HG02943 (cell line): ENCODE measurements around the gene COL4A2.

Experiments
- ATAC-seq: cut with Tn5 transposase; IDR thresholded peaks from one replicate; pipeline ENCODE4 v1.9.1; 2021; ENCODE audit warnings: mild to moderate bottlenecking, low read depth, moderate library complexity; ENCODE audit not compliant: unreplicated experiment

COL4A2 gene

GRCh38 chr13:110413016-110413675 lies 106.1 kb downstream of the COL4A2 start:
- ATAC-seq: no peak

GRCh38 chr13:110413676-110414040 lies 106.6 kb downstream of the COL4A2 start:
- no peak for ATAC-seq

GRCh38 chr13:110414283-110414682 lies 107.2 kb downstream of the COL4A2 start:
- no peak for ATAC-seq

GRCh38 chr13:110414931-110415330 lies 107.8 kb downstream of the COL4A2 start:
- ATAC-seq: no peak

GRCh38 chr13:110415669-110416068 lies 108.6 kb downstream of the COL4A2 start:
- ATAC-seq: no peak

GRCh38 chr13:110416131-110417025 lies 109.3 kb downstream of the COL4A2 start:
- ATAC-seq: no peak

- no peak for ATAC-seq
These were observed 111.9 kb downstream of the COL4A2 start for GRCh38 chr13:110418944-110419343.

- ATAC-seq: no peak
These were observed 112.3 kb downstream of the COL4A2 start for GRCh38 chr13:110419381-110419791.

GRCh38 chr13:110419946-110420345 lies 112.9 kb downstream of the COL4A2 start:
- no peak for ATAC-seq

- no peak for ATAC-seq
These were observed 113.5 kb downstream of the COL4A2 start for GRCh38 chr13:110420626-110421025.

- ATAC-seq: no peak
These were observed 114.0 kb downstream of the COL4A2 start for GRCh38 chr13:110421061-110421460.

GRCh38 chr13:110421696-110422385 lies 114.8 kb downstream of the COL4A2 start:
- ATAC-seq: no peak

- no peak for ATAC-seq
These were observed 116.0 kb downstream of the COL4A2 start for GRCh38 chr13:110422913-110423688.

GRCh38 chr13:110423689-110424302 lies 116.7 kb downstream of the COL4A2 start:
- no peak for ATAC-seq

GRCh38 chr13:110424569-110425443 lies 117.7 kb downstream of the COL4A2 start:
- ATAC-seq: no peak

GRCh38 chr13:110425444-110425780 lies 118.3 kb downstream of the COL4A2 start:
- no peak for ATAC-seq

- ATAC-seq: no peak
These were observed 119.7 kb downstream of the COL4A2 start for GRCh38 chr13:110426735-110427134.

GRCh38 chr13:110428313-110428712 lies 121.2 kb downstream of the COL4A2 start:
- ATAC-seq: no peak
